NCI-H446 (cell line): ENCODE measurements around the gene TP73.

ENCODE experiments used
- DNase-seq, 2 experiments: peaks; one replicate each; lab custom pipeline; 2025; lab: John Stamatoyannopoulos, UW

TP73 gene

DNA sequence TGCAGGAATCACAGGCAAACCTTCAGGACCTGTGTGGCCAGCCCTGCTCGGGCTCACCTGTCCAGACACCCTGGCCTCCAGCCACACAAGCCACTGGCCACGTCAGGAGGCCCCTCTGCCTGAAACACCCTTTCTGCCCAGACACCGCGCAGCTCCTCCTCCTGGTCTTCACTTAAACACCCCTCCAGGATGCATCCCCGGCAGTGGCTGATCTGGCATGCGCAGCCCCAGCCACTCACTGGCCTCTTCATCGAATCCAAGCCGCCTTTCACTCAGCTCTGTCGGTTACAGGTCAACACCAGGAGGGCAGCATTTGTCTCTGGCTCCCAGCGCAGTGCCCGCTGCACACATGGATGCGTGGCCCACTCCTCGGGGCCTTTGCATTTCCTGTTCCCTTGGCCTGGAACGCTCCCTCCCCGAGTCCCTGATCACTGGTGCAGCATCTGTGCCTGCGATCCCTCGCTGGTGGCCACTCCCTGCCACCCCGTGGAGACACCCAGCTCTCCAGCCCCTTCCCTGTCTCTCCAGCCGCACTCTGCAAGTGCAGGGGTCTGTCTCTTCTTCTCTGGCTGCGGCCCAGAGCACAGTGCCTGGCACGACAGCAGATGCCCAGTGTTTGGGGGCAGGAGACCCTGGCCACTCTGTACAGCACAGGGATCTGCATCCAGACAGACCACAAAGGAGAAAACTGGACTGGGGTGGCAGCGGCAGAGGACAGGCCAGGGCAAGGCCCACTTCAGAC, 18.1 kb upstream of the TP73 start:
- no peak for DNase-seq

DNA sequence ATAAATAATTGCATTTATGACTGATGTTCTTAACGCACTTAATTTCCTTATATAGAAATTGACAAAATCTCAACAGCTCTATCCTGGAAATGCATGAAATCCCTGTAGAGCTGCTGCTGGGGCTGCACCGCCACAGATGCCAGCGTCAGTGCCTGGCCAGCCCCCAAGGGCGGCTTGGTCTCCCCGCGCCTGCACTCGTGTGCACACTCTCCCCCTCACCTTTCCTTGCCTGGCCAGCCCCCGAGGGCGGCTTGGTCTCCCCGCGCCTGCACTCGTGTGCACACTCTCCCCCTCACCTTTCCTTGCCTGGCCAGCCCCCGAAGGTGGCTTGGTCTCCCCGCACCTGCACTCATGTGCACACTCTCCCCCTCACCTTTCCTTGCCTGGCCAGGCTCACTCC, 16.2 kb upstream of the TP73 start:
- DNase-seq: no peak

- no peak for DNase-seq
Observed at GRCh38 chr1:3636531-3636930, 15.8 kb upstream of the TP73 start.

- DNase-seq: no peak
Observed at GRCh38 chr1:3638027-3638426, 14.3 kb upstream of the TP73 start.

- no peak for DNase-seq
Observed at GRCh38 chr1:3638676-3639075, 13.6 kb upstream of the TP73 start.

- DNase-seq: no peak
Observed at GRCh38 chr1:3639397-3639911, 12.9 kb upstream of the TP73 start.

GRCh38 chr1:3640121-3640837, 12.0 kb upstream of the TP73 start:
- DNase-seq: no peak

DNA sequence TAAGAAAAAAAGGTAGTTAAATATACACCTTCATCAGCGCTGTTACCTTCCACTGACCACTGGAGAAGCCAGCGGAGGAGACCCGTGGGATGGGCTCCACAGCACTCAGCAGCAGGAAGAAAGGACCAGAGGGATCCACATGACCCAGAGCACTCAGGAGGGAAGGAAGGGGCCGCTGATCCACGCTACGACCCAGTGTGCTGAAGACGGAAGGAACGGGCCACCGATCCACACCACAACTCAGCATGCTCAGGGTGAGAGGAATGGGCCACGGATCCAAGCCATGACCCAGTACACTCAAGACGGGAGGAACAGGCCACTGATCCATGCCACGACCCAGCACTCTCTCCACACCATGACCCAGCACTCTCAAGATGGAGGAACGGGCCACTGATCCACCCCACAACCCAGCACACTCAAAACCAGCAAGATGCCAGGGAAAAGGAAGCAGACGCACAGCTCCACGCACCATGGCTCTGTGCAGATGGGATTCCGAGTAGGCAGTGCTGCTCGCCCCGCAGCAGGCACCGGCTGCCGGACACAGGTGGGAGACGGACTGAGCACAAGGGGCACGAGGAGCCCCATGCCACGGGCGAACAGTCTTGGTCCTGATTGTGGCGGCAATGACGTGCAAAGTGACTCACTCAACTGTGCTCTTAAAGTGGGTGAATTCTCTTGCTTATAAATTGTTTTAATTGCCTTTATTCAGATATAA, 11.1 kb upstream of the TP73 start:
- no peak for DNase-seq

- no peak for DNase-seq
Observed at GRCh38 chr1:3641816-3642215, 10.5 kb upstream of the TP73 start.

DNA sequence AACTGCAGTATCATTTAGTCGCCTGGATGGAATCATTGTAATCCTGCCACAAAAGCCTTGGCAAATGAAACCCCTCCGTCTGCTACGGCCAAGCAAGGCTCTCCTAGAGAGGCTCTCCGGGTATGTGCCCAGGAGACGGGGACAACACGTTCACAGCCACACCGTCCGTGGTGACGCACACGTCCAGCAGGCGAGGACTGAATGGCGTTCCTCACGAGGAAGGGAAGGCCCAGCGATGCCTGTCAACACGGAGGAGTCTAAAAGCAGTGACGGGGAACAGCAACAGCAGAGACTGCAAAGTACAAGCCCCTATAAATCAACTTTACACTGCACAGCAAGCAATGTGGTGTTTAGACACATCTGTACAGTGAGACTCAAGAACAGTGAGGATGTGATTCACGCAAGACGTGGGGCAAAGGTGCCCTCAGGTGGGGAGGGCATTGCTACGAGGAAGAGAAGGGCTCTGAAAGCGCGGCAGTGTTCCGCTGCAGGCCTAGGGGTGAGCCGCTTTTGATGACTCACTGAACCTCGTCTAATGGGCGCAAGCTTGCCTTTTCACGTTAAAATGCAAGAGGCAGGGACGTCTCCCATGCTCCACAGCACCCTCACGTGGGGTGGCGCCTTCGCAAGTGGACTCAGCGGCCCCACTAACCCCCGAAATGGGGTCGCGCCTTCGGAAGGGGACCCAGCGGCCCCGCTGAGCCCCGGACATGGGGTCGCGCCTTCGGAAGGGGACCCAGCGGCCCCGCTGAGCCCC, 9.2 kb upstream of the TP73 start:
- no peak for DNase-seq

DNA sequence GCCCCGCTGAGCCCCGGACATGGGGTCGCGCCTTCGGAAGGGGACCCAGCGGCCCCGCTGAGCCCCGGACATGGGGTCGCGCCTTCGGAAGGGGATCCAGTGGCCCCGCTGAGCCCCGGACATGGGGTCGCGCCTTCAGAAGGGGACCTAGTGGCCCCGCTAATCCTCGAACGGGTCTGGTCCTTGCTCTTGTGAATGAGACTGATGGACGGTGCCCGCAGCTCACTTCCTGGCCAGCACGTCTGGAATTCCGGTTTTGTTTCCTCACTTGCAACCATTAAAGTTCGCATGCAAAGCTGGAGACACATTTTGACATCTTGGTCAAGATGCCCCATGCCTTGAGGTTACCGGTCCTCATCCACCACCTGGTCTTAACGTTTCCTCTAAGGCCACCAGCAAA, 8.0 kb upstream of the TP73 start:
- no peak for DNase-seq

DNA sequence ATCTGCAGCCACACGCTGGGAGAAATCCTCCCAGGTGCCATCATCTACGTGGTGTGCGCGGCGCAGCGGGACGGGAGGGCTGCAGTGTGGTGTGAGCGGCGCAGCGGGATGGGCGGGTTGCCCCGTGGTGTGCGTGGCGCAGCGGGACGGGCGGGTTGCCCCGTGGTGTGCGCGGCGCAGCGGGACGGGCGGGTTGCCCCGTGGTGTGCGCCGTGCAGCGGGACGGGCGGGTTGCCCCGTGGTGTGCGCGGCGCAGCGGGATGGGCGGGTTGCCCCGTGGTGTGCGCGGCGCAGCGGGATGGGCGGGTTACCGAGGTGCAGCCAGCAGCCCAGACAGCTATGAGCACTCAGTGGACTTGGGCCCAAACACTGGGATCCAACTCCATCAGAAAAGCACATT, 7.1 kb upstream of the TP73 start:
- DNase-seq: no peak

- DNase-seq: no peak
Observed at GRCh38 chr1:3645666-3646355, 6.5 kb upstream of the TP73 start.

GRCh38 chr1:3646596-3646995, 5.7 kb upstream of the TP73 start:
- no peak for DNase-seq

DNA sequence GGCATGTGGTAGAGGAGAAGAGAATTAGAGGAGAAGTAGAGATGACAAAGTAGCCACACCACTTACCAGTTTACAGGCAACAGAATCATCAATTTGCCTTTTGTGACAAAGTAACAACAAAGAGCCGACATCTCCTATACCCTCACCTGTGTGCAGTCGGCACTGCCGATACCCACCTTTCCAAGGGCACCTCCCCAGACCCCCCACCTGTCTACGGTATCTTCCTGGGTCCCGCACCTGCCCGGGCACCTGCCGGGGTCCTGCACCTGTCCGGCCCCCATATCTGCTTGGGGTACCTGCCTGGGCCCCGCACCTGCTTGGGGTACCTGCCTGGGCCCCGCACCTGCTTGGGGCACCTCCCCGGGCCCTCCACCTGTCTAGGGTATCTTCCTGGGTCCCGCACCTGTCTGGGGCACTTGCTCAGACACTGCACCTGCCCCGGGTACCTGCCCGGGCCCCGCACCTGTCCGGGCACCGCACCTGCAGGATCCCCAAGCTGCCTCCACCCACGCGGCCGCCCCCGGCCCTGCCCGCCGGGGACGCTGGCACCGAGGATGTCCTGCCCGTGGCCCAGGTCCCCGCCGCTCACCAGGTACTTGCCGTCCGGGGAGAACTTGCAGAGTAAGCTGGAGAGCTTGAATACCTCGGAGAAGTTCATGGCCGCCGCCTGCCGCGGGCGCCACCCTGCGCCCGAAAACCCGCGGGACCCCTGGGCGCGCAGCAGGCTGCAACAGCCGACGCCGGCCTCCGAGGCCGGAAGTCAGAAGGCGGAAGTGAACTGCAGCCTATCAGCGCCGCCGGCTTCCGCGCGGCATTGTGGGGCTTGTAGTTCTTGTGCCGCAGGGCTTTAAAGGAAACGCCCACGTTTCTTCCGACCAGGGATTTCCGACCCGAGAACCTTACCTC, 2.7 kb upstream of the TP73 start, which contains the start of gene WRAP73:
Gene WRAP73, minus strand, starts transcription at position 762 of the 906 bp plus-strand sequence. Its CDS starts 104 bp downstream, at position 658.
- DNase-seq: peak; percentile 83 to 96

DNA sequence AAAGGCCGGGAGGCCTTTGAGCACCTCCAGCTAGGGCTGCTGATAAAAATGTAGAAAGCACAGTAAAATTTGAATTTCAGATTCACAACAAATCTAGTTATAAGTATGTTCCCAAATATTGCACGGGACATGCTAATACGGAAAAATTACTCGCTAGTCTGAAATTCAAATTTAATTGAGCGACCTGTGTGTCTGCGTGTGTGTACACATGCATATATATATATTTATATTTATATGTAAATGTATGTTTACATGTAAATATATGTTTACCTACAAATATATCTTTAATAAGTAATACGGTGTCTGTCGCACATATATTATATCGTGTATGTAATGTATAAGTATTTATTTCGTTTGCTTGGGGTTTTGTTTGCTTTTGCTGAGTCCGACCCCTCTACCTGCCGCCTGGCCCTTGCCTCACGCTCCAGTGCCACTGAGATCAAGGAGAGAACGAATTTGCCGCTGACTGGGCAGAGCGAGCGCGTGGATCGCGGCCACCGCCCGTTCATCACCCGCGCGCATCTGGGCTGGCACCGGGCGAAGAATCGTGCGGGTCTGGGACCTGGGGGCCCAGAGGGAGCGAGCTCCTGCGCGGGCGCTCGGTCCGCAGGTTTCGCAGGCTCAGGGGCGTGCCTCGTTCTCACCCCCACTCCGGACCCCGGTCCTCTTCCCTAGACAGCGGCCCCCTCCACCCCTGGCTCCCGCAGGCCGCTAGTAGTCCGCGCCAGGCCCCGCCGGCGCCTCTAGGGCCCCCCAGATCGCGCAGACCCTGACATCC, 1.9 kb upstream of the TP73 start:
- no peak for DNase-seq

DNA sequence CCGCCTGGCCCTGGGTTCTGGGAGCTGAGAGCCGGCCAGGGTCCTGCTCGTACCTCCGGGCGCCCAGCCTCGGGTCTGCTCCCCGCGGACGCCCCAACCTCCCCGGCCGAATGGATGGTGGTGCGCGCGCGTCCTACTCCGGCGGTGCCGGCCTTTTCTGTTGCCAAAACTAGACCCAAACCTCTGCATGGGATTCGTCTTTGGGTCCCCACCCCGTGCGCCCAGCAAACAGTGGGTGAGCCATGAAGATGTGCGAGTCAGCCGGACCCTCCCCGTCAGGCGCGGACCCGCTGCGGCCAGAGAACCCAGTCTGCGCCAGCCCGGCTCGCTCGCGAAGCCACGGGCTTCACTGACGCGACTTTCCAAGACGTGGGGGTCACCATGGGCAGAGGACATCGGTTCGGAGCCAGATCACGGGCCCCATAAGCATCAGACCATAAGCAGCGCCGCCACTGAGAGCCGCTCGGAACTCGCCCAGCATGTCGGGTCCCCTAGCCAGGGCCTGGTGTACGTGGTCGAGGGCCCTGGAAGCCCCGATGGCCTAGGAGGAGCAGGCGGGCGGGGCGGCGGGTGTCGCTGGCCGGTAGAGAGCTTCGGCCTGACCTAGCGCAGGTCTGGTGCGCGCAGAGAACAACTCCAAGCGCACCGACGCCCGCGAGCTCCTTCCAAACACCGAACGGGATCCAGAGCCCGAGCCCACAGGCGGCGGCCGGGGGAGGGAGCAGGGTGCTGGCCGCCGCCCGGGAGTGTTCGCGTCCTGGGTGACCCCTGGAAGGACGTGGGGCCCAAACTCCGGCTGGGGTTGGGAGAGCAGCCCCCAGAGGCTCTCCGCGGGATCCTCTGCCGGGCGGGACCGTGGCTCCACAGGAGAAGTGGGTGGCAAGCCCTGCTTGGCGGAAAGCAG, 1.0 kb upstream of the TP73 start:
- DNase-seq: no peak

DNA sequence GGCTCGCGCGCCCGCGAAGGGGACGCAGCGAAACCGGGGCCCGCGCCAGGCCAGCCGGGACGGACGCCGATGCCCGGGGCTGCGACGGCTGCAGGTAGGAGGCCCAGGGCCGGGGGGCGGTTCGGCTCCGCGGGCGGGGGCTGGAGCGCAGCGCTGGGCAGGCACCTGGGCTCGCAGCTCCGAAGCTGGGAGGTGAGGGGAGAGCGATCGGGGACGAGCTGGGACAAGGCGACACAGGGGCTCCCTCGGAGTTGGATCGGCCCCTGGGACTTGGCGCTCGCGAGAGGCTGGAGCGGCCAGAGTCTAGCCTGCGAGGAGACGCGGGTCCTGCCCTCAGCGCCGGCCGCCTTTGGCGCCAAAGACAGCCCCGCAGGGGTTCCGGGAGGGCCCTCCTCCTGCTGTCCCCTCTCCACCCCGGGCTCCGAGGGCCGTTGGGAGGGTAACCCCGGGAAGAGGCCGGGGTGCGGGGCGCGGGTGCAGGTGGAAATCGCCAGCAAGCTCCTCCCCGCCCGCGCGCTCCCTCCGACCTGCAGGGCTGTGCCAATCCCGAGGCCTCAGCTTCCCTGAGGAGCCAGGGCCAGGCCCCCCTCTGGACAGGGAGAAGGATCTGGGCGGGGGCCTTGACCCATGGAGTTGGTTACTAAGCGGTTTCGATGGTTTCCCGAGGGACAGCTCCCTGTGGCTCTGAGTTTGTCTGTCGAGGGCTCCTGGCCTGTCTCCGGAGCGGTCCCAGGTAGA, 401 bp downstream of the TP73 start:
- peak in 1 of 2 experiments; percentile 32 for DNase-seq
